Immature natural killer cell (primary cell): ENCODE results near the gene GNA15. TPM values are rescaled to one million over a fixed set of nuclear protein-coding genes. Genes with fewer than 3 reads are reported as not detected.
A peak's percentile ranks its signal among the peaks of the same experiment; 100 is the strongest.

ENCODE experiments used
- DNase-seq, 3 donors: peaks; one replicate each; pipeline ENCODE4 v3.0.0; 2022; ENCODE audit warnings: mixed read lengths in 1 of 3
- H3K27ac Mint-ChIP-seq, 6 donors: one replicate each; pipeline ENCODE4 v1.8.0; 2020; ENCODE audit warnings: mixed read lengths in 6 of 6, mild to moderate bottlenecking in 5 of 6, inconsistent platforms in 4 of 6, moderate library complexity in 3 of 6
- H3K27me3 Mint-ChIP-seq, 3 donors: one replicate each; pipeline ENCODE4 v1.8.0; 2020 to 2021; ENCODE audit warnings: low read depth in 3 of 3, mild to moderate bottlenecking in 3 of 3, mixed read lengths in 3 of 3, moderate library complexity in 3 of 3, inconsistent platforms in 1 of 3
- H3K36me3 Mint-ChIP-seq, 3 donors: one replicate each; pipeline ENCODE4 v1.8.0; 2020; ENCODE audit warnings: mixed read lengths in 3 of 3, inconsistent platforms in 2 of 3, mild to moderate bottlenecking in 2 of 3
- H3K4me1 Mint-ChIP-seq, 2 donors: one replicate each; pipeline ENCODE4 v1.8.0; 2020; ENCODE audit warnings: inconsistent platforms in 2 of 2, mild to moderate bottlenecking in 2 of 2, mixed read lengths in 2 of 2, moderate library complexity in 1 of 2
- H3K4me3 Mint-ChIP-seq, 5 donors: one replicate each; pipeline ENCODE4 v1.8.0; 2020; ENCODE audit warnings: mild to moderate bottlenecking in 5 of 5, mixed read lengths in 5 of 5, inconsistent platforms in 3 of 5, moderate library complexity in 3 of 5
- H3K9me3 Mint-ChIP-seq, 6 donors: one replicate each; pipeline ENCODE4 v1.8.0; 2020; ENCODE audit warnings: mild to moderate bottlenecking in 6 of 6, mixed read lengths in 6 of 6, inconsistent platforms in 4 of 6, moderate library complexity in 3 of 6
- polyA plus RNA-seq, 3 donors: library from polyadenylated mRNA; unstranded; fragments of 300-500 nt; fragmentation: Illumina TruSeq; gene quantifications; one replicate each; pipeline ENCODE4 v1.2.3, GENCODE V29; 2021

Gene GNA15
- polyA plus RNA-seq, 3 donors from 2014 or later, result 0.25 to 2.8 (median 2.3) TPM

GRCh38 chr19:3207461-3208242, 71.8 kb downstream of the GNA15 start:
- no peak overlapping the region for H3K4me3 Mint-ChIP-seq
- H3K4me1 Mint-ChIP-seq, result peaks cover 0 to 2% of the 10 kb centered on the region in 2 donors
- H3K36me3 Mint-ChIP-seq, result peaks cover 0 to 3% (median 0%) of the 10 kb centered on the region in 3 donors
- peaks cover 0 to 1% (median 0%) of the 10 kb centered on the region in 6 donors for H3K9me3 Mint-ChIP-seq
- no peaks in the 10 kb centered on the region for H3K27me3 Mint-ChIP-seq
- H3K27ac Mint-ChIP-seq, result no peak overlapping the region
- no peak for DNase-seq

- H3K27ac Mint-ChIP-seq, result no peak overlapping the region
- peaks cover 0 to 2% of the 10 kb centered on the region in 2 donors for H3K4me1 Mint-ChIP-seq
- peaks cover 0 to 3% (median 0%) of the 10 kb centered on the region in 3 donors for H3K36me3 Mint-ChIP-seq
- no peak for DNase-seq
- H3K4me3 Mint-ChIP-seq, result no peak overlapping the region
- peaks cover 0 to 1% (median 0%) of the 10 kb centered on the region in 6 donors for H3K9me3 Mint-ChIP-seq
- peaks cover 0 to 2% (median 0%) of the 10 kb centered on the region in 3 donors for H3K27me3 Mint-ChIP-seq
These were observed 72.7 kb downstream of the GNA15 start for GRCh38 chr19:3208317-3209207.

DNA sequence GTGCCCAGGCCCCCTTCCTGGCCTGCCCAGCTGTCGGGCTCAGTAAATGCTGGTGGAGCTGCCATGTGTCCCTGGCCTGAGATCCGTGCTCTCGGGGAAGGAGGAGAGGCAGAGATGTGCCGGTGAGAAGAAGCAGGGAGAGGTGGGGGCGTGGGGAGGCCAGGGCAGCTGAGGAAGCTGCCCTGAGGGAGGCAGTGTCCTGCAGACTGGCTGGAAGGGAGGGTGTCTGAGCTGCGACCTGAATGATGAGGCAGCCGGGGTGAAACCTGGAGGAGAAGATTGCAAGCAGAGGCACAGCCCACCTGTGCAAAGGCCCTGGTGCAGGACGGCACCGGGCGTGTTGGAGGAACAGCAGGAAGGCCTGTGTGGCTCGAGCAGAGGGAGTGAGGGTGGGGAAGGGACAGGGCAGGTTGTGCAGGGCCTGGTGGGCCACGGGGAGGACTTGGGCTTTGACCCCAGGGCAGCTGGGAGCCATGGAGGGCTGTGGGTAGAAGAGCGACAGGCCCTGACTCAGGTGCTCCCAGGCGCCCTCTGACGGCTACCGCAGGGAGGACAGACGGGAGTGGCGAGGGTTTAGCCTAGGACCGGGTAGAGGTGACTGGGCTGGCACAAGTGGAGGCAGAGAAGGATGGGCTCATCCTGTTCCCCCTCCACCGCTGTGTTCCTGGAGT, 74.6 kb downstream of the GNA15 start:
- Mint-ChIP-seq H3K27me3 (peaks cover 0 to 3% (median 2%) of the 10 kb centered on the region in 3 donors), H3K27ac (peak overlapping the region in 1 of 6 donors; percentile 34), H3K9me3 (peaks cover 0 to 1% (median 0%) of the 10 kb centered on the region in 6 donors), H3K36me3 (peaks cover 0 to 1% (median 0%) of the 10 kb centered on the region in 3 donors), H3K4me3 (no peak overlapping the region), H3K4me1 (peaks cover 0 to 2% of the 10 kb centered on the region in 2 donors)
- peak; percentile 35 to 50 (median 44) for DNase-seq

DNA sequence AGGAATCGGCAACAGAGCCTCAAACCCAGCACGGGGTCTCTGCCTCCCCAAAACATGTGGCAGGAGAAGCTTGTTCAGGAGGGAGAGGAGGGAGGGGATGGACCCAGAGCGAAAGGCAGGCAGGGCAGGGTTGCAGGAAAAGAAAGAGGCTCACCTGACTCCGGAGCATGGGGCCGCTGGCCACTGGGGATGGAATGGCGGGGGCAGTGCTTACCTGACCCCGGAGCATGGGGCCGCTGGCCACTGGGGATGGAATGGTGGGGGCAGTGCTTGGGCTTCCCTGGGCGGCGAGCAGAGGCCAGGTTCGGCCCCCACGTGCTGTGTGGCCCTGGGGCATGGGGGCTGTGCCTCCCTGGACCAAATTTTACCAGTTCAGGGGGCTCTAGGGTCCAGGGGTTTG, 75.4 kb downstream of the GNA15 start:
- no peak overlapping the region for H3K27ac Mint-ChIP-seq
- no peak for DNase-seq
- peaks cover 0 to 3% (median 2%) of the 10 kb centered on the region in 3 donors for H3K27me3 Mint-ChIP-seq
- peaks cover 0 to 2% of the 10 kb centered on the region in 2 donors for H3K4me1 Mint-ChIP-seq
- peaks cover 0 to 1% (median 0%) of the 10 kb centered on the region in 6 donors for H3K9me3 Mint-ChIP-seq
- no peaks in the 10 kb centered on the region for H3K36me3 Mint-ChIP-seq
- no peak overlapping the region for H3K4me3 Mint-ChIP-seq

- no peak overlapping the region for H3K27ac Mint-ChIP-seq
- no peaks in the 10 kb centered on the region for H3K36me3 Mint-ChIP-seq
- peaks cover 0 to 3% (median 2%) of the 10 kb centered on the region in 3 donors for H3K27me3 Mint-ChIP-seq
- no peak overlapping the region for H3K4me3 Mint-ChIP-seq
- H3K4me1 Mint-ChIP-seq, result peaks cover 0 to 2% of the 10 kb centered on the region in 2 donors
- peaks cover 0 to 1% (median 0%) of the 10 kb centered on the region in 6 donors for H3K9me3 Mint-ChIP-seq
- DNase-seq, result no peak
These were observed 77.3 kb downstream of the GNA15 start for GRCh38 chr19:3213159-3213558.

Other genes with a start within 250 kb of the GNA15 start
- gene ZNF57, start 235.1 kb upstream of the GNA15 start, polyA plus RNA-seq, result 1 to 10 TPM; 3.4 to 8.5 (median 3.7) TPM
- 1 to 10 TPM in 2 of 3 donors, not detected in 1; 1.1 to 2.1 TPM for gene ZNF77, start 191.1 kb upstream of the GNA15 start, polyA plus RNA-seq
- 1 to 10 TPM in 2 of 3 donors, under 1 TPM in 1; 0.34 to 2.3 (median 1.8) TPM for gene TLE6, start 158.5 kb upstream of the GNA15 start, polyA plus RNA-seq
- gene TLE2, start 106.8 kb upstream of the GNA15 start, polyA plus RNA-seq, result 1 to 10 TPM; 1.2 to 2.4 (median 1.3) TPM
- gene TLE5, start 73.5 kb upstream of the GNA15 start, polyA plus RNA-seq, result 100 to 1,000 TPM; 382 to 635 (median 466) TPM
- under 1 TPM in 1 of 3 donors, not detected in 2; 0.09 TPM for gene GNA11, start 41.7 kb upstream of the GNA15 start, polyA plus RNA-seq
- 100 to 1,000 TPM; 238 to 344 (median 258) TPM for gene S1PR4, start 42.7 kb downstream of the GNA15 start, polyA plus RNA-seq
- gene NCLN, start 49.9 kb downstream of the GNA15 start, polyA plus RNA-seq, result 10 to 100 TPM; 22.8 to 58.8 (median 55.2) TPM
- not detected for gene CELF5, start 88.6 kb downstream of the GNA15 start, polyA plus RNA-seq
- gene NFIC, start 230.6 kb downstream of the GNA15 start, polyA plus RNA-seq, result 10 to 100 TPM in 1 of 3 donors, 1 to 10 TPM in 1, not detected in 1; 2.8 to 13.3 TPM